ENCODE data around the gene DCTN1.

- TF ChIP-seq ZFP30 (CRISPR knock-in tag; IDR thresholded peaks at IDR 0.05) (no peak), ARNTL (CRISPR knock-in tag; IDR thresholded peaks at IDR 0.05; ENCODE audit: borderline replicate concordance, low read depth) (no peak), CREB5 (CRISPR knock-in tag; IDR thresholded peaks at IDR 0.05; ENCODE audit: low read depth) (no peak), SNAI2 (CRISPR knock-in tag; IDR thresholded peaks at IDR 0.05) (no peak), PATZ1 (CRISPR knock-in tag; IDR thresholded peaks at IDR 0.05; ENCODE audit: borderline replicate concordance) (no peak), TCF4 (CRISPR knock-in tag; IDR thresholded peaks at IDR 0.05; ENCODE audit: borderline replicate concordance) (no peak)
These were observed 52.9 kb downstream of the DCTN1 start for GRCh38 chr2:74327199-74327598.

Data from SK-N-SH treated with all-trans-retinoic acid at 6 μM for 48 hours (cell line).